OCI-LY7 (cell line): ENCODE data around the gene ABHD12B. TPM values are rescaled to one million over a fixed set of nuclear protein-coding genes. Genes with fewer than 3 reads are reported as not detected.

Source experiments
- BruUV-seq: library from RNA; stranded (reverse); fragments of 400-500 nt; replicated peaks from 2 replicates; lab custom pipeline; 2021; lab: Mats Ljungman, UMichigan
- CTCF ChIA-PET: fragments of 300-600 bp; sonication (Branson Sonifier 250); formaldehyde crosslinking; loops from one replicate; lab custom pipeline; 2022; ENCODE audit warnings: antibody characterized with exemption; ENCODE audit not compliant: unreplicated experiment; lab: Charles Lee
- POLR2A ChIA-PET: fragments of 300-600 bp; sonication (Branson Sonifier 250); formaldehyde crosslinking; loops from one replicate; lab custom pipeline; 2022; ENCODE audit warnings: antibody characterized with exemption; lab: Charles Lee
- DNase-seq: peaks from one replicate; pipeline ENCODE4 v3.0.0-alpha.2; 2015; ENCODE audit warnings: low spot score
- H2AFZ ChIP-seq: fragments of 200-600 bp; sonication (generic), shearing (Covaris generic); 2 replicates; pipeline ENCODE4 v1.6.1; 2014; ENCODE audit warnings: mild to moderate bottlenecking, antibody characterized with exemption, low read length, moderate library complexity
- H3K27ac ChIP-seq: fragments of 200-600 bp; sonication (generic); 2 replicates; pipeline ENCODE4 v1.5.1; 2014; ENCODE audit warnings: mixed run types, low read depth, mild to moderate bottlenecking, moderate library complexity, low read length, inconsistent platforms; ENCODE audit not compliant: poor library complexity, severe bottlenecking
- H3K36me3 ChIP-seq: fragments of 200-600 bp; sonication (generic); 2 replicates; pipeline ENCODE4 v1.6.1; 2014; ENCODE audit warnings: mild to moderate bottlenecking, antibody characterized with exemption, low read length, moderate library complexity, mixed read lengths; ENCODE audit not compliant: insufficient read depth
- H3K4me1 ChIP-seq: fragments of 200-600 bp; sonication (generic); 2 replicates; pipeline ENCODE4 v1.5.1; 2014; ENCODE audit warnings: mild to moderate bottlenecking, low read length; ENCODE audit not compliant: insufficient read depth, poor library complexity, severe bottlenecking
- H3K4me2 ChIP-seq: fragments of 200-600 bp; sonication (generic); 2 replicates; pipeline ENCODE4 v1.6.1; 2014; ENCODE audit warnings: mild to moderate bottlenecking, low read length
- H3K4me3 ChIP-seq: fragments of 200-600 bp; sonication (generic); 2 replicates; pipeline ENCODE4 v1.5.1; 2014; ENCODE audit warnings: mild to moderate bottlenecking, low read depth, low read length; ENCODE audit not compliant: poor library complexity, severe bottlenecking
- H3K79me2 ChIP-seq: fragments of 200-600 bp; sonication (generic); 2 replicates; pipeline ENCODE4 v1.6.1; 2016; ENCODE audit warnings: low read depth, mild to moderate bottlenecking, low read length, moderate library complexity, mixed read lengths; ENCODE audit not compliant: insufficient read depth
- H3K9me2 ChIP-seq: fragments of 200-600 bp; sonication (generic); 2 replicates; pipeline ENCODE4 v1.6.1; 2016; ENCODE audit warnings: mild to moderate bottlenecking, low read length, mixed read lengths; ENCODE audit not compliant: insufficient read depth
- H3K9me3 ChIP-seq: fragments of 200-600 bp; sonication (generic); 2 replicates; pipeline ENCODE4 v1.6.1; 2014; ENCODE audit warnings: mild to moderate bottlenecking, mixed run types, low read length, mixed read lengths
- H4K20me1 ChIP-seq: fragments of 200-600 bp; sonication (generic); 2 replicates; pipeline ENCODE4 v1.6.1; 2014; ENCODE audit warnings: mild to moderate bottlenecking, antibody characterized with exemption, low read length, moderate library complexity, mixed read lengths; ENCODE audit not compliant: insufficient read depth
- CTCF ChIP-seq: fragments of 200-600 bp; sonication (generic); conservative IDR thresholded peaks from 2 replicates; pipeline ENCODE4 v1.5.1; 2014; ENCODE audit warnings: mild to moderate bottlenecking, antibody characterized with exemption, low read length, moderate library complexity, mixed read lengths
- EZH2phosphoT487 ChIP-seq: fragments of 200-600 bp; sonication (generic); IDR thresholded peaks from 2 replicates; pipeline ENCODE4 v1.6.1; 2018; ENCODE audit warnings: low read depth, borderline replicate concordance, mild to moderate bottlenecking, mixed run types, antibody characterized with exemption, low read length, moderate library complexity, mixed read lengths
- intact Hi-C: fragments of 100-400 bp; cut with micrococcal nuclease; formaldehyde crosslinking; loops from one replicate; pipeline ENCODE4 v1.10.0; 2022; ENCODE audit not compliant: unreplicated experiment
- total RNA-seq, 2 experiments: library from RNA; depleted of rRNA in 1 of 2; stranded (reverse); fragments of >200 nt in 1 of 2; shearing (Covaris generic) in 1 of 2; gene quantifications; 2 replicates each; pipeline ENCODE4 v1.2.3, GENCODE V29; 2014 to 2022

ABHD12B gene
- total RNA-seq, 2 experiments from 2014 or later, result 6.8 to 9.0 TPM

GRCh38 chr14:50929506-50929905 lies 57.7 kb downstream of the ABHD12B start:
- Histone ChIP-seq H3K9me3 (no peaks in the 10 kb centered on the region), H3K4me3 (no peak overlapping the region), H3K4me1 (no peaks in the 10 kb centered on the region), H4K20me1 (no peaks in the 10 kb centered on the region), H3K27ac (no peak overlapping the region), H3K4me2 (no peak overlapping the region), H3K79me2 (no peaks in the 10 kb centered on the region), H2AFZ (no peak overlapping the region), H3K36me3 (no peaks in the 10 kb centered on the region), H3K9me2 (no peaks in the 10 kb centered on the region)
- ChIA-PET POLR2A (interaction anchor here (1.0 to 1.2 kb wide), 2 partner anchors 25 to 42 kb away, joined by 3 read pairs; no protein-coding TSS in a partner anchor), CTCF (interaction anchor here (1.0 kb wide), 1 partner anchor 15 kb away, joined by 3 read pairs; no protein-coding TSS in a partner anchor)
- DNase-seq, result no peak
- intact Hi-C loops, result no loop called here
- TF ChIP-seq CTCF, result no peak
- no peak for TF ChIP-seq EZH2phosphoT487
- no TSS peak for BruUV-seq

GRCh38 chr14:50931559-50931958 lies 59.7 kb downstream of the ABHD12B start:
- H4K20me1 ChIP-seq, result no peaks in the 10 kb centered on the region
- H3K4me3 ChIP-seq, result no peak overlapping the region
- H3K9me3 ChIP-seq, result no peaks in the 10 kb centered on the region
- ChIA-PET POLR2A (no interaction called here), CTCF (no interaction called here)
- no peaks in the 10 kb centered on the region for H3K9me2 ChIP-seq
- no peak for DNase-seq
- no peak overlapping the region for H2AFZ ChIP-seq
- no peak for TF ChIP-seq CTCF
- no peak for TF ChIP-seq EZH2phosphoT487
- no peaks in the 10 kb centered on the region for H3K36me3 ChIP-seq
- intact Hi-C loops, result no loop called here
- H3K4me2 ChIP-seq, result no peak overlapping the region
- BruUV-seq, result no TSS peak
- H3K4me1 ChIP-seq, result no peaks in the 10 kb centered on the region
- H3K79me2 ChIP-seq, result no peaks in the 10 kb centered on the region
- no peak overlapping the region for H3K27ac ChIP-seq

GRCh38 chr14:50932156-50932555 lies 60.3 kb downstream of the ABHD12B start:
- Histone ChIP-seq H3K9me3 (no peaks in the 10 kb centered on the region), H3K79me2 (no peaks in the 10 kb centered on the region), H3K4me2 (no peak overlapping the region), H3K36me3 (no peaks in the 10 kb centered on the region), H3K9me2 (no peaks in the 10 kb centered on the region), H3K4me1 (no peaks in the 10 kb centered on the region), H3K27ac (no peak overlapping the region), H4K20me1 (no peaks in the 10 kb centered on the region), H3K4me3 (no peak overlapping the region), H2AFZ (no peak overlapping the region)
- no peak for TF ChIP-seq CTCF
- TF ChIP-seq EZH2phosphoT487, result no peak
- CTCF ChIA-PET, result interaction anchor here (0.6 kb wide), 1 partner anchor 337 kb away, joined by 5 read pairs; no protein-coding TSS in a partner anchor
- BruUV-seq, result no TSS peak
- POLR2A ChIA-PET, result interaction anchor here (0.6 kb wide), 1 partner anchor 191 kb away, joined by 3 read pairs; no protein-coding TSS in a partner anchor
- DNase-seq, result no peak
- intact Hi-C loops, result no loop called here
